GM12874 (cell line): ENCODE data around the gene S100A4.

Experiments
- CTCF ChIP-seq: IDR thresholded peaks from 2 replicates; pipeline ENCODE4 v1.5.1; 2011; ENCODE audit warnings: low read depth, mild to moderate bottlenecking, control low read depth, low read length, moderate library complexity; ENCODE audit not compliant: insufficient read depth

Gene S100A4

DNA sequence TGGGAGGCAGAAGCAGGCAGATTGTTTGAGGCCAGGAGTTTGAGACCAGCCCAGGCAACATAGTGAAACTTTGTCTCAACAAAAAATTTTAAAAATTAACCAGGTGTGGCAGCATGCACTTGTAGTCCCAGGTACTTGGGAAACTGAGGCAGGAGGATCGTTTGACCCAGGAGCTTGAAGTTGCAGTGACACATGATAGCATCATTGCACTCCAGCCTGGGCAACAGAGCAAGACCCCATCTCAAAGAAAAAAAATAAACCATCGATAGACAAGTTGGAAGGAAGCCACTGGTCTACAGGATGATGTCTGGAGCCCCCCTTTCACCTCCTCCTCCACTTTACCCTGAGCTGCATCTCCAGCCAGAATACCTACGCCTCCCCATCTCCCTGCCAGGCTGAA, 26.4 kb downstream of the S100A4 start:
- no peak for TF ChIP-seq CTCF

DNA sequence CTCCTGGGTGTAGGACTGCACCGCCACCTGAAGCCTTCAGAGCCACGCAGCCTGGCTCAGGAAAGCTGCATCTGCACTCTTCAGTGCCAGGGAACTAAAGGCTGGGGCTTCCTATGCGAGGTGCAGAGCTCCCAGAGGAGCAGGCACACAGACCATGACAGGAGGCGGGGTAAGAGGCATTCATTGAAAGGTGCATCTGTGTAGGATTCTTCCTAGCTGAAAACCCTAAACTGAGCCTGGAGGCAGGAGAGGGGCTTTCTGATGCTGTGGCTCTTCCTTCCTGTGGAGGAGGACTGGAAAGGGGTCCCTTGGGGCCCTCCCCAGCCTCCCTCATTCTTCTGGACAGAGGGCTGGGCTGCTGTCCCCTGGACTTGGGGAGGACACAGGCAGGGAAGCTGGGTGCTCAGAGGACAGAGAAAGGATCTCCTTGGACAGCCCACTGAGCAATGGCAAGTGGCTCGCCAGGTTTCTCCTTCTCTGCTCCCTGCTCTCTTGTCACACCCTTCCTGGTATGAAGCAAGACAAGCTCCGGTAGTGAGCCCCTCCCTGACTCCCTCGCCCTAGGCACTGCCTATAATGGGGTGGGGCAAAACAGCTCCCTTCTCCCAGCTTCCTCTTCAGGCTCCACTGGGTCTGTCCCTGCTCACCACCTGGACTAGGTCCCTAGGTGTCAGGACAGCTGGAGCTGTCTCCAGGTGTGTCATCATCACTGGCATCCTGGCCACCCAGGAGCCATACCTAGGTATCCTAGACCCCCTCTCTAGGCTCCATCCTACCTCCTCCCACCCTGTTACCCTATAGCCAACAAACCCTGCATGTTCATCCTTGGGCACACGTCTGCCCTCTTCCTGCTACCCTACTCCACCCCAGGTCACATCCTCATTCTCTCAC, 29.9 kb downstream of the S100A4 start:
- TF ChIP-seq CTCF, result no peak

DNA sequence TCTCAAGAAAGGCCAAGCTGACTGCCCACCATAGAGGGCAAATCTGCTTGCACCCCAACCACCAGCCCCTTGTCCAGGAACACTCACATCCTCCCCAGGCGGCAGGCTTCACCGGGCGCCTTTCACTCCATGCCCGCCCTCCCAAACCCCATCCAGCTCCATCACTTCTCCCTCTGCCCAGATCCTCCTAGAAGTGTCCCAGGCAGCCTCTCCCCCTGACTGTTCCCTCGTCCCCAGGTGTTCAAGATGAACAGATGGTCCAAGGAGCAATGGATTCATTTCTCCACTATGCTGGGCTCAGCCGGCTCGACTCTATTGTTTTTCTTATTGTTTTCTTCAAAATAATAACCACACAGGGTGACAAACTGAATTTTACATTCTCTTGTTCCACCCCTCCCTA, 31.9 kb downstream of the S100A4 start:
- TF ChIP-seq CTCF, result no peak

- no peak for TF ChIP-seq CTCF
Measured at GRCh38 chr1:153513023-153513422, 32.6 kb downstream of the S100A4 start.

- peak; percentile 89 for TF ChIP-seq CTCF
Measured at GRCh38 chr1:153510984-153511410, 34.6 kb downstream of the S100A4 start.

- TF ChIP-seq CTCF, result peak; percentile 88
Measured at GRCh38 chr1:153509729-153510354, 35.8 kb downstream of the S100A4 start.

- no peak for TF ChIP-seq CTCF
Measured at GRCh38 chr1:153509036-153509435, 36.6 kb downstream of the S100A4 start.
